SU-DHL-6 (cell line): ENCODE results near the gene ARAP1.

Experiments used
- H2AFZ ChIP-seq: fragments of 200-600 bp; sonication (generic); 2 replicates; pipeline ENCODE4 v1.6.1; 2014; ENCODE audit warnings: low read depth, mild to moderate bottlenecking, moderate library complexity, mixed read lengths, antibody characterized with exemption, low read length; ENCODE audit not compliant: severe bottlenecking
- H3F3A ChIP-seq: fragments of 200-600 bp; shearing (Covaris generic); 2 replicates; pipeline ENCODE4 v1.6.0; 2016; ENCODE audit warnings: antibody characterized with exemption, mild to moderate bottlenecking; ENCODE audit not compliant: insufficient read depth
- H3K27ac ChIP-seq: fragments of 200-600 bp; sonication (generic); 2 replicates; pipeline ENCODE4 v1.5.1; 2016; ENCODE audit warnings: low read depth, mild to moderate bottlenecking, low read length, moderate library complexity, mixed read lengths
- H3K27me3 ChIP-seq: fragments of 200-600 bp; sonication (generic), shearing (Covaris generic); 2 replicates; pipeline ENCODE4 v1.6.0; 2014; ENCODE audit warnings: mild to moderate bottlenecking, low read length
- H3K36me3 ChIP-seq: fragments of 200-600 bp; sonication (generic); 2 replicates; pipeline ENCODE4 v1.6.1; 2014; ENCODE audit warnings: mild to moderate bottlenecking, low read length, mixed read lengths
- H3K4me2 ChIP-seq: fragments of 300-600, 200-600 bp; shearing (Covaris generic), sonication (generic); 2 replicates; pipeline ENCODE4 v1.6.0; 2014; ENCODE audit warnings: low read length, low read depth, mild to moderate bottlenecking; ENCODE audit not compliant: poor library complexity, severe bottlenecking
- H3K4me3 ChIP-seq: fragments of 200-600 bp; sonication (generic); 2 replicates; pipeline ENCODE4 v1.5.1; 2014; ENCODE audit warnings: antibody characterized with exemption, low read length, mild to moderate bottlenecking, mixed read lengths; ENCODE audit not compliant: insufficient read depth, poor library complexity, severe bottlenecking
- H3K79me2 ChIP-seq: fragments of 200-600 bp; sonication (generic); 2 replicates; pipeline ENCODE4 v1.6.1; 2014; ENCODE audit warnings: mild to moderate bottlenecking, low read length, moderate library complexity; ENCODE audit not compliant: insufficient read depth
- H3K9ac ChIP-seq: fragments of 200-600 bp; sonication (generic); 2 replicates; pipeline ENCODE4 v1.7.0; 2014; ENCODE audit warnings: mild to moderate bottlenecking, low read length
- H3K9me2 ChIP-seq: fragments of 200-600 bp; sonication (generic); replicated peaks from 2 replicates; pipeline ENCODE4 v1.6.1; 2014; ENCODE audit warnings: low read length; ENCODE audit not compliant: insufficient read depth
- H3K9me3 ChIP-seq: fragments of 200-600 bp; sonication (generic); 2 replicates; pipeline ENCODE4 v1.6.1; 2014; ENCODE audit warnings: low read length, mixed read lengths; ENCODE audit not compliant: insufficient read depth
- H4K20me1 ChIP-seq: fragments of 200-600 bp; sonication (generic); 2 replicates; pipeline ENCODE4 v1.6.1; 2014; ENCODE audit warnings: low read depth, mild to moderate bottlenecking, antibody characterized with exemption, low read length, moderate library complexity, mixed read lengths
- CTCF ChIP-seq: fragments of 200-600 bp; sonication (generic); IDR thresholded peaks from one replicate; pipeline ENCODE4 v1.5.1; 2017; ENCODE audit warnings: antibody characterized with exemption, mild to moderate bottlenecking, low read length, moderate library complexity; ENCODE audit not compliant: insufficient read depth, poor library complexity, severe bottlenecking
- EZH2phosphoT487 ChIP-seq: fragments of 200-600 bp; sonication (generic), shearing (Covaris generic); conservative IDR thresholded peaks from 2 replicates; pipeline ENCODE4 v1.6.1; 2018; ENCODE audit warnings: mild to moderate bottlenecking, antibody characterized with exemption, low read length, moderate library complexity, mixed read lengths

Gene ARAP1

DNA sequence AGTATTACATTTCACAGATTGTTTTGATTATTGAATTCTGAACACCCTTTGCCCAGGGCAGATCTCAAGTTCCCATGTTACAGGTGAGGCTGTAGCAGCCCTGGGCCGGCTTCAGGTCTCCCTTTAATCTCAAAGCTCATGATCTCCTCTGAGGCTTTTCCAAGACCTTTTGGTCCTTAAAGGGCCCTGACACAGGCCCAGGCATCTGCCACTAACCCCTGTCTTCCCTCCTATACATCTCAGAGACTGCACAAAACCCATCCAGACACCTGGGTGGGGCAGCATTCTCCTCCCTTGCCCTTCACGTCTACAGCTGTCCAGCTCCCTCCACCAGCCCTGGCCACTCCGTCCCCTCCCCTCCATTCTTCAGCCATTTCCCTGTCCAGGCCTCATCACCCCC, 115.8 kb downstream of the ARAP1 start:
- H3K9ac ChIP-seq, result no peak overlapping the region
- H3K36me3 ChIP-seq, result no peaks in the 10 kb centered on the region
- H3K4me2 ChIP-seq, result no peak overlapping the region
- no peaks in the 10 kb centered on the region for H4K20me1 ChIP-seq
- no peak overlapping the region for H2AFZ ChIP-seq
- no peak overlapping the region for H3K4me3 ChIP-seq
- no peaks in the 10 kb centered on the region for H3K9me3 ChIP-seq
- H3K27ac ChIP-seq, result no peak overlapping the region
- no peaks in the 10 kb centered on the region for H3K79me2 ChIP-seq
- no peaks in the 10 kb centered on the region for H3K9me2 ChIP-seq
- H3F3A ChIP-seq, result no peaks in the 10 kb centered on the region
- no peaks in the 10 kb centered on the region for H3K27me3 ChIP-seq
- TF ChIP-seq EZH2phosphoT487, result no peak
- no peak for TF ChIP-seq CTCF

DNA sequence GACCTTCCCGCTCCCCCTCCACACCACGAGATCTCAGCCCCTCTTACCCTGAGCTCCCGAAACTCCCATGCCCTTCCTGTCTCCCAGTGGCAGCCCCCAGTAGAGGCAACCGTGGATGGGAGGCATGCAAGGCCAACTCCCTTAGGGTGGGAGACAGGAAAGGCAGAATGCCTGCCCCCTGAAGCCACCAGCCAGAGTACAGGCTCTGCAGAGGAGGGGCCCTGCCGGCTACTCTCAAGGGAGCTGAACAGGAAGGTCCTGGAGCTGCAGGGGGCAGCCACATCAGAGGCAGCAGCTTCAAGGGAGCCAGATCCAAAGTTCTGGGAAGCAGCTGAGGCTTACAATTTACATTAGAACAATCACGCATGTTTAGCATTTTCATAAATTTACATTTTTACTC, 116.3 kb downstream of the ARAP1 start:
- Histone ChIP-seq H3K9ac (no peak overlapping the region), H3K27ac (no peak overlapping the region), H3K9me3 (no peaks in the 10 kb centered on the region), H3F3A (no peaks in the 10 kb centered on the region), H2AFZ (no peak overlapping the region), H3K27me3 (no peaks in the 10 kb centered on the region), H3K79me2 (no peaks in the 10 kb centered on the region), H3K9me2 (no peaks in the 10 kb centered on the region), H3K4me3 (no peak overlapping the region), H4K20me1 (no peaks in the 10 kb centered on the region), H3K36me3 (no peaks in the 10 kb centered on the region), H3K4me2 (no peak overlapping the region)
- TF ChIP-seq EZH2phosphoT487 (no peak), CTCF (no peak)

- Histone ChIP-seq H3K4me2 (no peak overlapping the region), H3K79me2 (no peaks in the 10 kb centered on the region)
Measured at GRCh38 chr11:72635309-72635915, 116.8 kb downstream of the ARAP1 start.

More at GRCh38 chr11:72635309-72635915, 116.8 kb downstream of the ARAP1 start:
- TF ChIP-seq CTCF (no peak), EZH2phosphoT487 (no peak)
- Histone ChIP-seq H3K9ac (no peak overlapping the region), H2AFZ (no peak overlapping the region), H3K27me3 (no peaks in the 10 kb centered on the region), H3K9me2 (no peaks in the 10 kb centered on the region), H3K9me3 (no peaks in the 10 kb centered on the region), H3K4me3 (no peak overlapping the region), H3K36me3 (no peaks in the 10 kb centered on the region), H4K20me1 (no peaks in the 10 kb centered on the region), H3F3A (no peaks in the 10 kb centered on the region), H3K27ac (no peak overlapping the region)
